OCI-LY3 (cell line): ENCODE measurements around the gene CMC2.

Experiments
- EZH2phosphoT487 ChIP-seq: fragments of 200-600 bp; shearing (Covaris generic); IDR thresholded peaks from 2 replicates; pipeline ENCODE4 v1.6.1; 2018; ENCODE audit warnings: antibody characterized with exemption, mixed run types, low read depth
- TF ChIP-seq, protein P1 (sequence below): fragments of 200-600, 300-600 bp; sonication (generic); IDR thresholded peaks from 2 replicates; pipeline ENCODE4 v1.5.1; 2014; ENCODE audit warnings: antibody characterized with exemption, low read length, low read depth

DNA sequence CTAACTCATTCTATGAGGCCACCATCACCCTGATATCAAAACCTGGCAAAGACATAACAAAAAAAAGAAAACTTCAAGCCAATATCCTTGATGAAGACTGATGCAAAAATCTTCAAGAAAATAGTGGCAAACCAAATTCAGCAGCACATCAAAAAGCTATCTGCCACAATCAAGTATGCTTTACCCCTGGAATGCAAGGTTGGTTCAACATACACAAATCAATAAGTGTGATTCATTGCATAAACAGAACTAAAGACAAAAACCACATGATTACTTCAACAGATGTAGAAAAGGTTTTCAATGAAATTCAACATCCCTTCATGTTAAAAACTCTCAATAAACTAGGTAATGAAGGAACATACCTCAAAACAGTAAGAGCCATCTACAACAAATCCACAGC, 48.4 kb downstream of the CMC2 start:
- TF ChIP-seq, protein P1, sequence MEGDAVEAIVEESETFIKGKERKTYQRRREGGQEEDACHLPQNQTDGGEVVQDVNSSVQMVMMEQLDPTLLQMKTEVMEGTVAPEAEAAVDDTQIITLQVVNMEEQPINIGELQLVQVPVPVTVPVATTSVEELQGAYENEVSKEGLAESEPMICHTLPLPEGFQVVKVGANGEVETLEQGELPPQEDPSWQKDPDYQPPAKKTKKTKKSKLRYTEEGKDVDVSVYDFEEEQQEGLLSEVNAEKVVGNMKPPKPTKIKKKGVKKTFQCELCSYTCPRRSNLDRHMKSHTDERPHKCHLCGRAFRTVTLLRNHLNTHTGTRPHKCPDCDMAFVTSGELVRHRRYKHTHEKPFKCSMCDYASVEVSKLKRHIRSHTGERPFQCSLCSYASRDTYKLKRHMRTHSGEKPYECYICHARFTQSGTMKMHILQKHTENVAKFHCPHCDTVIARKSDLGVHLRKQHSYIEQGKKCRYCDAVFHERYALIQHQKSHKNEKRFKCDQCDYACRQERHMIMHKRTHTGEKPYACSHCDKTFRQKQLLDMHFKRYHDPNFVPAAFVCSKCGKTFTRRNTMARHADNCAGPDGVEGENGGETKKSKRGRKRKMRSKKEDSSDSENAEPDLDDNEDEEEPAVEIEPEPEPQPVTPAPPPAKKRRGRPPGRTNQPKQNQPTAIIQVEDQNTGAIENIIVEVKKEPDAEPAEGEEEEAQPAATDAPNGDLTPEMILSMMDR = no peak
- no peak for TF ChIP-seq EZH2phosphoT487
